GM19328 (cell line): ENCODE results near the gene PLA2G2A.
"Not testable (repeated sequence)": the region's sequence is repeated elsewhere in the genome, so short reads cannot be mapped to it uniquely, and the experiment has no call there.

Experiments
- ATAC-seq: cut with Tn5 transposase; IDR thresholded peaks from one replicate; pipeline ENCODE4 v1.9.1; 2021; ENCODE audit warnings: mild to moderate bottlenecking, moderate library complexity; ENCODE audit not compliant: unreplicated experiment

Gene PLA2G2A

GRCh38 chr1:19934336-19934735 is 45.1 kb downstream of the PLA2G2A start:
- ATAC-seq: no peak

- ATAC-seq: no peak
Observed at GRCh38 chr1:19932866-19933265, 46.6 kb downstream of the PLA2G2A start.

GRCh38 chr1:19927130-19927421 is 52.3 kb downstream of the PLA2G2A start:
- not testable (repeated sequence) for ATAC-seq

- ATAC-seq: no peak
Observed at GRCh38 chr1:19926296-19927129, 52.9 kb downstream of the PLA2G2A start.
